ENCODE data around the gene TNFRSF4.

TNFRSF4 gene

GRCh38 chr1:1229770-1230169 is 15.8 kb upstream of the TNFRSF4 start:
- H3K9ac ChIP-seq (ENCODE audit: low read length) = peak overlapping the region; percentile 89
- H3K4me1 ChIP-seq (ENCODE audit: insufficient read depth, low read length, severe bottlenecking) = peaks cover 40% of the 10 kb centered on the region
- no peaks in the 10 kb centered on the region for H4K20me1 ChIP-seq (ENCODE audit: insufficient read depth, low read length)
- H2AFZ ChIP-seq (ENCODE audit: low read length) = no peak overlapping the region
- TF ChIP-seq EZH2 (IDR thresholded peaks at IDR 0.05; ENCODE audit: borderline replicate concordance, low read length) (no peak), CTCF (IDR thresholded peaks at IDR 0.05; ENCODE audit: low read length) (no peak)
- H3K4me3 ChIP-seq (ENCODE audit: low read depth, low read length, poor library complexity, severe bottlenecking) = peak overlapping the region; percentile 94
- no peaks in the 10 kb centered on the region for H3F3A ChIP-seq (ENCODE audit: insufficient read depth, low read length)
- H3K27ac ChIP-seq (ENCODE audit: low read depth, low read length, poor library complexity, severe bottlenecking) = peak overlapping the region; percentile 37
- 0 out of 2 replicates have a peak, but pooled peaks cover 4% of the 10 kb centered on the region for H3K27me3 ChIP-seq (ENCODE audit: insufficient read depth, low read length)
- peaks cover 56% of the 10 kb centered on the region for H3K36me3 ChIP-seq (ENCODE audit: insufficient read depth, low read length)
- H3K9me2 ChIP-seq (ENCODE audit: low read depth, low read length) = no peaks in the 10 kb centered on the region
- no peaks in the 10 kb centered on the region for H3K9me3 ChIP-seq (ENCODE audit: low read length)
- H3K4me2 ChIP-seq (ENCODE audit: low read length) = peak overlapping the region; percentile 78
- H3K79me2 ChIP-seq (ENCODE audit: insufficient read depth, low read length) = peaks cover 19% of the 10 kb centered on the region

- peak overlapping the region; percentile 43 for H3K27ac ChIP-seq (ENCODE audit: low read depth, low read length, poor library complexity, severe bottlenecking)
- TF ChIP-seq CTCF (IDR thresholded peaks at IDR 0.05; ENCODE audit: low read length) (no peak), EZH2 (IDR thresholded peaks at IDR 0.05; ENCODE audit: borderline replicate concordance, low read length) (no peak)
- H3K4me3 ChIP-seq (ENCODE audit: low read depth, low read length, poor library complexity, severe bottlenecking) = peak overlapping the region; percentile 94
- peaks cover 19% of the 10 kb centered on the region for H3K79me2 ChIP-seq (ENCODE audit: insufficient read depth, low read length)
- no peak overlapping the region for H2AFZ ChIP-seq (ENCODE audit: low read length)
- no peaks in the 10 kb centered on the region for H3K9me2 ChIP-seq (ENCODE audit: low read depth, low read length)
- H3K27me3 ChIP-seq (ENCODE audit: insufficient read depth, low read length) = no peaks in the 10 kb centered on the region
- no peak overlapping the region for H3K9ac ChIP-seq (ENCODE audit: low read length)
- H3K4me1 ChIP-seq (ENCODE audit: insufficient read depth, low read length, severe bottlenecking) = peaks cover 37% of the 10 kb centered on the region
- peaks cover 52% of the 10 kb centered on the region for H3K36me3 ChIP-seq (ENCODE audit: insufficient read depth, low read length)
- no peaks in the 10 kb centered on the region for H3F3A ChIP-seq (ENCODE audit: insufficient read depth, low read length)
- peak overlapping the region; percentile 78 for H3K4me2 ChIP-seq (ENCODE audit: low read length)
- no peaks in the 10 kb centered on the region for H3K9me3 ChIP-seq (ENCODE audit: low read length)
- H4K20me1 ChIP-seq (ENCODE audit: insufficient read depth, low read length) = no peaks in the 10 kb centered on the region
Measured at GRCh38 chr1:1228596-1229321, 14.8 kb upstream of the TNFRSF4 start.

DNA sequence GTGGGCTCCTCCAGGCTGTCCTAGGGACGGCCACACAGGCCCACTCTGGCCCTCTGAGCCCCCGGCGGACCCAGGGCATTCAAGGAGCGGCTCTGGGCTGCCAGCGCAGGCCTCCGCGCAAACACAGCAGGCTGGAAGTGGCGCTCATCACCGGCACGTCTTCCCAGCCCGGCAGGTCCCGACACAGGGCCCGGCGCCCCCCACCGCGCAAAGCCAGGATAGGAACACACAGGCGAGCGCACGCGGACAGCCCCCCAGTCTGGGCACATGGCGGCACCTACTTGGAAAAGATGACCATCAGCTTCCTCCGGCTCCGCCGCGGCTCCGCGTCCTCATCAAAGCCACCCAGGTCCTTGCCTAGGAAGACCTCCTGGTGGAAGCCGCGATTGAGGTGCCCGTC is 14.2 kb upstream of the TNFRSF4 start:
- Histone ChIP-seq H3K9me3 (ENCODE audit: low read length) (no peaks in the 10 kb centered on the region), H3K4me1 (ENCODE audit: insufficient read depth, low read length, severe bottlenecking) (peaks cover 32% of the 10 kb centered on the region), H3K4me2 (ENCODE audit: low read length) (no peak overlapping the region), H3F3A (ENCODE audit: insufficient read depth, low read length) (no peaks in the 10 kb centered on the region), H2AFZ (ENCODE audit: low read length) (no peak overlapping the region), H3K4me3 (ENCODE audit: low read depth, low read length, poor library complexity, severe bottlenecking) (no peak overlapping the region), H3K9ac (ENCODE audit: low read length) (no peak overlapping the region), H3K36me3 (ENCODE audit: insufficient read depth, low read length) (peaks cover 51% of the 10 kb centered on the region), H3K79me2 (ENCODE audit: insufficient read depth, low read length) (peaks cover 19% of the 10 kb centered on the region), H3K27me3 (ENCODE audit: insufficient read depth, low read length) (no peaks in the 10 kb centered on the region), H4K20me1 (ENCODE audit: insufficient read depth, low read length) (no peaks in the 10 kb centered on the region), H3K27ac (ENCODE audit: low read depth, low read length, poor library complexity, severe bottlenecking) (peak overlapping the region; percentile 43), H3K9me2 (ENCODE audit: low read depth, low read length) (no peaks in the 10 kb centered on the region)
- TF ChIP-seq EZH2 (IDR thresholded peaks at IDR 0.05; ENCODE audit: borderline replicate concordance, low read length) (no peak), CTCF (IDR thresholded peaks at IDR 0.05; ENCODE audit: low read length) (no peak)

Measured in OCI-LY1 (cell line).